Activated CD8-positive, alpha-beta T cell treated with anti-CD3 and anti-CD28 coated beads for 36 hours (primary cell): ENCODE data around the gene SMARCA2. TPM values are rescaled to one million over a fixed set of nuclear protein-coding genes. Genes with fewer than 3 reads are reported as not detected.

Source experiments
- ATAC-seq: fragments of 200-7000 bp; cut with Tn5 transposase; one replicate; pipeline ENCODE4 v1.10.0; 2021; ENCODE audit warnings: mild to moderate bottlenecking, moderate library complexity
- CTCF ChIA-PET: fragments of 350-600 bp; sonication (Branson Sonifier 250); formaldehyde crosslinking; loops from one replicate; lab custom pipeline; 2021; ENCODE audit warnings: antibody characterized with exemption; lab: Charles Lee
- POLR2A ChIA-PET: fragments of 350-600 bp; sonication (Branson Sonifier 250); formaldehyde crosslinking; loops from one replicate; lab custom pipeline; 2021; ENCODE audit warnings: antibody characterized with exemption; lab: Charles Lee
- DNase-seq: peaks from one replicate; pipeline ENCODE4 v3.0.0-alpha.2; 2020
- H3K27ac Mint-ChIP-seq: one replicate; pipeline ENCODE4 v1.8.0; 2021; ENCODE audit warnings: mild to moderate bottlenecking, mixed read lengths
- H3K27me3 Mint-ChIP-seq: one replicate; pipeline ENCODE4 v1.8.0; 2021; ENCODE audit warnings: mixed read lengths
- H3K36me3 Mint-ChIP-seq: one replicate; pipeline ENCODE4 v1.8.0; 2021; ENCODE audit warnings: low read depth, mixed read lengths
- H3K4me1 Mint-ChIP-seq: one replicate; pipeline ENCODE4 v1.8.0; 2021; ENCODE audit warnings: low read depth, mixed read lengths
- H3K4me3 Mint-ChIP-seq: one replicate; pipeline ENCODE4 v1.8.0; 2021; ENCODE audit warnings: mild to moderate bottlenecking, moderate library complexity, mixed read lengths
- H3K9me3 Mint-ChIP-seq: one replicate; pipeline ENCODE4 v1.8.0; 2021; ENCODE audit warnings: mixed read lengths
- CTCF ChIP-seq: fragments of 200-600 bp; IDR thresholded peaks from one replicate; pipeline ENCODE4 v1.8.0; 2022; ENCODE audit warnings: antibody characterized with exemption, mild to moderate bottlenecking
- intact Hi-C: fragments of 100-400 bp; cut with micrococcal nuclease; formaldehyde crosslinking; loops from one replicate; pipeline ENCODE4 v1.10.0; 2022
- total RNA-seq, 2 experiments: library from RNA; stranded (reverse); gene quantifications; one replicate each; pipeline ENCODE4 v1.2.3, GENCODE V29; 2021

Gene SMARCA2
- total RNA-seq, 2 experiments from 2014 or later, result 94.7 to 99.4 TPM

GRCh38 chr9:2026220-2026997 is 11.3 kb downstream of the SMARCA2 start:
- no peak overlapping the region for H3K4me3 Mint-ChIP-seq
- H3K4me1 Mint-ChIP-seq, result peaks cover 88% of the 10 kb centered on the region
- peaks cover 17% of the 10 kb centered on the region for H3K36me3 Mint-ChIP-seq
- no peaks in the 10 kb centered on the region for H3K27me3 Mint-ChIP-seq
- H3K27ac Mint-ChIP-seq, result peak overlapping the region; percentile 63
- TF ChIP-seq CTCF, result no peak
- DNase-seq, result no peak
- ATAC-seq, result no peak
- intact Hi-C loops, result no loop called here
- ChIA-PET POLR2A (interaction anchor here (0.8 to 2.9 kb wide), 2 partner anchors 9 to 10 kb away, joined by 4 to 28 read pairs; partner anchors contain the start of gene SMARCA2), CTCF (interaction anchor here (1.2 kb wide), 1 partner anchor 13 kb away, joined by 3 read pairs; no protein-coding TSS in a partner anchor)
- no peaks in the 10 kb centered on the region for H3K9me3 Mint-ChIP-seq

- CTCF ChIA-PET, result interaction anchor here (0.8 to 1.2 kb wide), 3 partner anchors 13 to 88 kb away, joined by 3 to 4 read pairs (median 4); no protein-coding TSS in a partner anchor
- intact Hi-C loops, result no loop called here
- Mint-ChIP-seq H3K4me3 (no peak overlapping the region), H3K9me3 (no peaks in the 10 kb centered on the region), H3K27ac (peak overlapping the region; percentile 47), H3K36me3 (peaks cover 18% of the 10 kb centered on the region), H3K27me3 (no peaks in the 10 kb centered on the region), H3K4me1 (peaks cover 85% of the 10 kb centered on the region)
- POLR2A ChIA-PET, result interaction anchor here (1.0 to 2.9 kb wide), 2 partner anchors 12 to 16 kb away, joined by 3 to 28 read pairs; partner anchors contain the start of gene SMARCA2
- no peak for ATAC-seq
- DNase-seq, result no peak
- TF ChIP-seq CTCF, result no peak
Measured at GRCh38 chr9:2027543-2028160, 12.5 kb downstream of the SMARCA2 start.

- intact Hi-C loops, result no loop called here
Measured at GRCh38 chr9:2028888-2029287, 13.7 kb downstream of the SMARCA2 start.

GRCh38 chr9:2029666-2030170 is 14.6 kb downstream of the SMARCA2 start:
- Mint-ChIP-seq H3K27ac (peak overlapping the region; percentile 11), H3K4me1 (peaks cover 67% of the 10 kb centered on the region), H3K4me3 (no peak overlapping the region), H3K27me3 (no peaks in the 10 kb centered on the region), H3K36me3 (peaks cover 34% of the 10 kb centered on the region), H3K9me3 (no peaks in the 10 kb centered on the region)
- POLR2A ChIA-PET, result interaction anchor here (1.6 kb wide), 2 partner anchors 7 to 9 kb away, joined by 3 read pairs; no protein-coding TSS in a partner anchor
- intact Hi-C loops, result no loop called here
- no peak for TF ChIP-seq CTCF
- ATAC-seq (no peak), DNase-seq (no peak)
- CTCF ChIA-PET, result interaction anchor here (0.6 to 1.3 kb wide), 2 partner anchors 11 to 38 kb away, joined by 3 read pairs; no protein-coding TSS in a partner anchor

More at GRCh38 chr9:2028888-2029287, 13.7 kb downstream of the SMARCA2 start:
- H3K4me1 Mint-ChIP-seq, result peaks cover 72% of the 10 kb centered on the region
- H3K9me3 Mint-ChIP-seq, result no peaks in the 10 kb centered on the region
- ATAC-seq (no peak), DNase-seq (no peak)
- H3K4me3 Mint-ChIP-seq, result no peak overlapping the region
- no peak for TF ChIP-seq CTCF
- no peaks in the 10 kb centered on the region for H3K27me3 Mint-ChIP-seq
- H3K27ac Mint-ChIP-seq, result no peak overlapping the region
- ChIA-PET POLR2A (interaction anchor here (2.9 kb wide), 1 partner anchor 13 kb away, joined by 28 read pairs; the partner anchor contains the start of gene SMARCA2), CTCF (no interaction called here)
- peaks cover 28% of the 10 kb centered on the region for H3K36me3 Mint-ChIP-seq
